Body of pancreas (tissue), 4 donors: ENCODE data around the gene RASSF6.

Experiments used
- CTCF ChIP-seq, 7 experiments: fragments of 450-650 bp in 4 of 7; fragments of 200-600 bp in 3 of 7; sonication (generic) in 3 of 7; IDR thresholded peaks; one replicate each; pipeline ENCODE4 v1.5.1; 2016 to 2019; ENCODE audit warnings: antibody characterized with exemption in 7 of 7
- POLR2A ChIP-seq, 3 donors: fragments of 450-650 bp; IDR thresholded peaks; one replicate each; pipeline ENCODE4 v1.6.1; 2016; ENCODE audit warnings: antibody characterized with exemption in 3 of 3, mild to moderate bottlenecking in 2 of 3

- no peak for TF ChIP-seq CTCF (IDR thresholded peaks at IDR 0.05)
- no peak for TF ChIP-seq POLR2A (IDR thresholded peaks at IDR 0.05)
These were observed 11.5 kb upstream of the RASSF6 start for GRCh38 chr4:73631565-73632226.
